HUES6 (cell line): ENCODE data around the gene RELN.

Experiments
- H3K27ac ChIP-seq: 2 replicates; pipeline ENCODE4 v1.7.0; 2013; ENCODE audit warnings: low read depth, mild to moderate bottlenecking, low read length, inconsistent platforms
- H3K27me3 ChIP-seq: 2 replicates; pipeline ENCODE4 v1.6.1; 2013; ENCODE audit warnings: low read length; ENCODE audit not compliant: control insufficient read depth, insufficient read depth
- H3K36me3 ChIP-seq: 2 replicates; pipeline ENCODE4 v1.6.1; 2013; ENCODE audit warnings: low read length; ENCODE audit not compliant: control insufficient read depth, insufficient read depth
- H3K4me1 ChIP-seq: 2 replicates; pipeline ENCODE4 v1.6.1; 2013; ENCODE audit warnings: low read length; ENCODE audit not compliant: control insufficient read depth, insufficient read depth
- H3K4me3 ChIP-seq: 2 replicates; pipeline ENCODE4 v1.5.1; 2013; ENCODE audit warnings: low read depth, low read length
- H3K9ac ChIP-seq: one replicate; pipeline ENCODE4 v1.6.1; 2013; ENCODE audit warnings: mild to moderate bottlenecking, low read length
- H3K9me3 ChIP-seq: 2 replicates; pipeline ENCODE4 v1.6.1; 2013; ENCODE audit warnings: low read depth, low read length; ENCODE audit not compliant: control insufficient read depth, insufficient read depth

RELN gene

GRCh38 chr7:103551016-103551415 lies 438.4 kb downstream of the RELN start:
- Histone ChIP-seq H3K27ac (no peak overlapping the region), H3K27me3 (no peaks in the 10 kb centered on the region), H3K4me1 (no peaks in the 10 kb centered on the region), H3K9ac (no peak overlapping the region), H3K36me3 (no peaks in the 10 kb centered on the region), H3K4me3 (no peak overlapping the region), H3K9me3 (no peaks in the 10 kb centered on the region)

- Histone ChIP-seq H3K36me3 (no peaks in the 10 kb centered on the region), H3K9me3 (no peaks in the 10 kb centered on the region), H3K9ac (no peak overlapping the region), H3K27ac (no peak overlapping the region), H3K27me3 (no peaks in the 10 kb centered on the region), H3K4me1 (no peaks in the 10 kb centered on the region), H3K4me3 (no peak overlapping the region)
Observed at GRCh38 chr7:103549786-103550185, 439.7 kb downstream of the RELN start.

GRCh38 chr7:103547451-103548284 lies 441.8 kb downstream of the RELN start:
- Histone ChIP-seq H3K4me1 (no peaks in the 10 kb centered on the region), H3K4me3 (no peak overlapping the region), H3K36me3 (no peaks in the 10 kb centered on the region)

GRCh38 chr7:103542470-103542869 lies 447.0 kb downstream of the RELN start:
- Histone ChIP-seq H3K9ac (no peak overlapping the region), H3K4me1 (no peaks in the 10 kb centered on the region), H3K27ac (no peak overlapping the region), H3K27me3 (no peaks in the 10 kb centered on the region; the same call in 1 of the 2 replicates), H3K4me3 (no peak overlapping the region), H3K36me3 (no peaks in the 10 kb centered on the region), H3K9me3 (no peaks in the 10 kb centered on the region)

More at GRCh38 chr7:103547451-103548284, 441.8 kb downstream of the RELN start:
- Histone ChIP-seq H3K27ac (no peak overlapping the region), H3K9me3 (no peaks in the 10 kb centered on the region), H3K9ac (no peak overlapping the region), H3K27me3 (no peaks in the 10 kb centered on the region)

GRCh38 chr7:103541947-103542346 lies 447.5 kb downstream of the RELN start:
- Histone ChIP-seq H3K27ac (no peak overlapping the region), H3K9me3 (no peaks in the 10 kb centered on the region), H3K9ac (no peak overlapping the region), H3K27me3 (no peaks in the 10 kb centered on the region; the same call in 1 of the 2 replicates), H3K36me3 (no peaks in the 10 kb centered on the region), H3K4me3 (no peak overlapping the region), H3K4me1 (no peaks in the 10 kb centered on the region)

GRCh38 chr7:103541026-103541425 lies 448.4 kb downstream of the RELN start:
- no peak overlapping the region for H3K27ac ChIP-seq
- no peaks in the 10 kb centered on the region for H3K36me3 ChIP-seq
- H3K4me3 ChIP-seq, result no peak overlapping the region
- no peak overlapping the region for H3K9ac ChIP-seq
- peaks cover 6% of the 10 kb centered on the region; the same call in 1 of the 2 replicates for H3K27me3 ChIP-seq
- H3K9me3 ChIP-seq, result no peaks in the 10 kb centered on the region
- no peaks in the 10 kb centered on the region for H3K4me1 ChIP-seq

- Histone ChIP-seq H3K4me1 (no peaks in the 10 kb centered on the region), H3K27me3 (peaks cover 6% of the 10 kb centered on the region; the same call in 1 of the 2 replicates), H3K4me3 (no peak overlapping the region), H3K36me3 (no peaks in the 10 kb centered on the region), H3K9me3 (no peaks in the 10 kb centered on the region), H3K9ac (no peak overlapping the region), H3K27ac (no peak overlapping the region)
Observed at GRCh38 chr7:103540338-103540737, 449.1 kb downstream of the RELN start.

- Histone ChIP-seq H3K4me1 (no peaks in the 10 kb centered on the region), H3K27me3 (peaks cover 6% of the 10 kb centered on the region; the same call in 1 of the 2 replicates), H3K9ac (no peak overlapping the region), H3K27ac (no peak overlapping the region), H3K4me3 (no peak overlapping the region), H3K36me3 (no peaks in the 10 kb centered on the region), H3K9me3 (no peaks in the 10 kb centered on the region)
Observed at GRCh38 chr7:103539875-103540274, 449.6 kb downstream of the RELN start.

GRCh38 chr7:103538964-103539709 lies 450.3 kb downstream of the RELN start:
- H3K36me3 ChIP-seq, result no peaks in the 10 kb centered on the region
- H3K4me1 ChIP-seq, result no peaks in the 10 kb centered on the region
- no peaks in the 10 kb centered on the region for H3K9me3 ChIP-seq
- no peak overlapping the region for H3K4me3 ChIP-seq
- H3K9ac ChIP-seq, result no peak overlapping the region
- peaks cover 6% of the 10 kb centered on the region; the same call in 1 of the 2 replicates for H3K27me3 ChIP-seq
- no peak overlapping the region for H3K27ac ChIP-seq

GRCh38 chr7:103533761-103534160 lies 455.7 kb downstream of the RELN start:
- Histone ChIP-seq H3K36me3 (no peaks in the 10 kb centered on the region), H3K4me3 (no peak overlapping the region), H3K27ac (no peak overlapping the region), H3K4me1 (no peaks in the 10 kb centered on the region), H3K9ac (no peak overlapping the region), H3K9me3 (no peaks in the 10 kb centered on the region), H3K27me3 (peaks cover 6% of the 10 kb centered on the region; the same call in 1 of the 2 replicates)

GRCh38 chr7:103532955-103533354 lies 456.5 kb downstream of the RELN start:
- Histone ChIP-seq H3K36me3 (no peaks in the 10 kb centered on the region), H3K27ac (no peak overlapping the region), H3K4me3 (no peak overlapping the region), H3K27me3 (peaks cover 6% of the 10 kb centered on the region; the same call in 1 of the 2 replicates), H3K9me3 (no peaks in the 10 kb centered on the region), H3K4me1 (no peaks in the 10 kb centered on the region), H3K9ac (no peak overlapping the region)
